ENCODE results near the gene ECSIT. TPM values are rescaled to one million over a fixed set of nuclear protein-coding genes. Genes with fewer than 3 reads are reported as not detected.
"Not testable (repeated sequence)": the region's sequence is repeated elsewhere in the genome, so short reads cannot be mapped to it uniquely, and the experiment has no call there.

The ECSIT gene
- total and polyA plus RNA-seq, 2 experiments from 2014 or later = 17.1 to 28.0 TPM

DNA sequence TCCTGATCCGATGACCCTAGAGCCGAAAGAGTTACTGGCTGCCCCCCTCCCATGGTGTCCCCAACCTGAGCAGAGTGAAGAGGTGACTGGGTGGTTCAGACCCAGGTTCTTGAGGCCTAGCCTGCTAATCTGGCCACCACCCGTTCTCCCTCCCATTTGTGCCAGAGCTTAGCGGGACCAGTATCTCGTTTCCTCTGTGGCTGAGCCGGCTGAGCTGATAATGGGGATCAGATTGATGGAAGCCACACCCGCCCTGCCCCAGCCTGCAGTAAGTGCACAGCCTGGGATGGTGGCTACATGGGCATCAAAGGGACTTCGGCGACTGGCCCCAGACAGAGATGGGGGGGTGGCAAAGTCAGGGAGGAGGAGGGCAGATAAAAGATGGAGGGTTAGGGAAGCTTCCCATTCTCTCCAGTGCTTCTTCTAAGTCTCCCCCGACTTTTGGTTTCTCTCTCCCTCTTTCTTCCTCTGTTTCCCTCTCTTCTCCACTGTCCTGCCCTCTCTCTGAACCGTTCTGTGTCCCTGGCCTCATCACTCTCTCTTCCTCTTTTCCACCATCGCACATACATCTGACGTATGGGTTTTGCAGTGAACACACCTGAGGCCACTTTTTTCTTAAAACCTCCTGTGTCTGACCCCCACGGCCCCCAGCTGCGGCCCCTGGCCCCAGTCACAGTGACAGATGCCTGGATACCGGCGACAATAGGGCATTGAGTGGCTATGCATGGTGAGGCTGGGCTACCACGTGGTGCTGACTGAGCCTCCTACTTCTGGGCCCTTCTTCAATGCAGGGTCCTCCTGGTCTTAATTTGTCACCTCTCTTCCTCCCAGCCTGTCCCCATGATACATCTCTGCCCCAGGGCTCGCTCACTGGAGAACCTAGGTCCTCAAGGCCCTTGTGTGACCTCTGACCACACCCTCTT is 50.5 kb downstream of the ECSIT start:
- Histone ChIP-seq H3K27ac (no peak overlapping the region), H4K20me1 (ENCODE audit: insufficient read depth) (no peaks in the 10 kb centered on the region), H3K9ac (no peak overlapping the region), H3K4me3 (no peak overlapping the region), H3K4me1 (ENCODE audit: insufficient read depth) (no peaks in the 10 kb centered on the region), H3F3A (ENCODE audit: insufficient read depth) (no peaks in the 10 kb centered on the region), H3K79me2 (ENCODE audit: insufficient read depth) (no peaks in the 10 kb centered on the region), H3K9me3 (ENCODE audit: low read depth) (no peaks in the 10 kb centered on the region), H3K4me2 (ENCODE audit: unreplicated experiment) (no peak overlapping the region), H3K9me2 (ENCODE audit: insufficient read depth) (no peaks in the 10 kb centered on the region), H3K36me3 (ENCODE audit: low read depth) (no peaks in the 10 kb centered on the region), H2AFZ (no peak overlapping the region), H3K27me3 (replicated peaks; ENCODE audit: insufficient read depth) (peaks cover 25% of the 10 kb centered on the region)
- 52 to 61% methylated on average over 18 to 19 of the region's 19 CpGs for WGBS, 2 experiments (ENCODE audit: low coverage in 1 of 2, low lambda C conversion rate in 2 of 2, missing lambda C conversion rate in 2 of 2)
- TF ChIP-seq EZH2 (IDR thresholded peaks at IDR 0.05; ENCODE audit: insufficient read depth, poor library complexity, severe bottlenecking) = no peak
- no peak for TF ChIP-seq EZH2phosphoT487 (IDR thresholded peaks at IDR 0.05; ENCODE audit: insufficient read depth, low read depth)
- no peak for DNase-seq
- in situ Hi-C loops (cut with MboI) = no loop called here

DNA sequence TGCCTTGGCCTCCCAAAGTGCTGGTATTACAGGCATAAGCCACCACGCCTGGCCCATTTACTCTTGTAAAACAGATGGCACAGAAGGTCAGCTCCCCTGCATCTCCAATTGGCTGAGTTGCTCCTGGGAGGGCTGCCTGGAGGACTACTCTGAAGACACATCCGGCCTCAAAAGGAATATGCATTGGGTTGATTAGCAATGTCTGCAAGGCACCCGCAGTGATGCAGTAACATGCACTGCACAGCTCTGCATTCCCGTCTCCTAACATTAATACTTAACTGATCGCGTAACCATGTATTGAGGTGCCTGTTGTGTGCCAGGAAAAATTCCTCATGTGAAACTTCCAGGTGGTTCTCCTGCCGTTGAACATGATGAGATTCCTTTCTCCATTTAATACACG is 53.1 kb downstream of the ECSIT start:
- Histone ChIP-seq H3K79me2 (ENCODE audit: insufficient read depth) (no peaks in the 10 kb centered on the region), H3K9me3 (ENCODE audit: low read depth) (no peaks in the 10 kb centered on the region), H3K4me3 (no peak overlapping the region), H3K27ac (no peak overlapping the region), H3K4me2 (ENCODE audit: unreplicated experiment) (no peak overlapping the region), H3K27me3 (replicated peaks; ENCODE audit: insufficient read depth) (peaks cover 10% of the 10 kb centered on the region), H3K9ac (no peak overlapping the region), H2AFZ (no peak overlapping the region), H4K20me1 (ENCODE audit: insufficient read depth) (no peaks in the 10 kb centered on the region), H3K9me2 (ENCODE audit: insufficient read depth) (no peaks in the 10 kb centered on the region), H3K4me1 (ENCODE audit: insufficient read depth) (no peaks in the 10 kb centered on the region), H3F3A (ENCODE audit: insufficient read depth) (no peaks in the 10 kb centered on the region), H3K36me3 (ENCODE audit: low read depth) (no peaks in the 10 kb centered on the region)
- WGBS, 2 experiments (ENCODE audit: low coverage in 1 of 2, low lambda C conversion rate in 2 of 2, missing lambda C conversion rate in 2 of 2) = 62 to 69% methylated on average over 8 of the region's 8 CpGs
- in situ Hi-C loops (cut with MboI) = no loop called here
- DNase-seq = no peak
- TF ChIP-seq EZH2 (IDR thresholded peaks at IDR 0.05; ENCODE audit: insufficient read depth, poor library complexity, severe bottlenecking) = no peak
- TF ChIP-seq EZH2phosphoT487 (IDR thresholded peaks at IDR 0.05; ENCODE audit: insufficient read depth, low read depth) = no peak

GRCh38 chr19:11475343-11475742 is 53.6 kb downstream of the ECSIT start:
- H4K20me1 ChIP-seq (ENCODE audit: insufficient read depth); H2AFZ ChIP-seq; H3K79me2 ChIP-seq (ENCODE audit: insufficient read depth); H3K27me3 ChIP-seq (replicated peaks; ENCODE audit: insufficient read depth); H3K27ac ChIP-seq; H3K4me3 ChIP-seq; H3F3A ChIP-seq (ENCODE audit: insufficient read depth); in situ Hi-C loops (cut with MboI); H3K9ac ChIP-seq; H3K9me3 ChIP-seq (ENCODE audit: low read depth); H3K36me3 ChIP-seq (ENCODE audit: low read depth); DNase-seq; H3K4me1 ChIP-seq (ENCODE audit: insufficient read depth); H3K9me2 ChIP-seq (ENCODE audit: insufficient read depth); H3K4me2 ChIP-seq (ENCODE audit: unreplicated experiment): not testable (repeated sequence)
- 98 to 99% methylated on average over 3 of the region's 3 CpGs for WGBS, 2 experiments (ENCODE audit: low coverage in 1 of 2, low lambda C conversion rate in 2 of 2, missing lambda C conversion rate in 2 of 2)

GRCh38 chr19:11473725-11474124 is 55.2 kb downstream of the ECSIT start:
- Histone ChIP-seq H3K9me2 (ENCODE audit: insufficient read depth) (no peaks in the 10 kb centered on the region), H3K27me3 (replicated peaks; ENCODE audit: insufficient read depth) (no peaks in the 10 kb centered on the region), H4K20me1 (ENCODE audit: insufficient read depth) (no peaks in the 10 kb centered on the region), H3K4me1 (ENCODE audit: insufficient read depth) (no peaks in the 10 kb centered on the region), H3K36me3 (ENCODE audit: low read depth) (no peaks in the 10 kb centered on the region), H3K79me2 (ENCODE audit: insufficient read depth) (no peaks in the 10 kb centered on the region), H2AFZ (no peak overlapping the region), H3K9ac (no peak overlapping the region), H3K4me3 (no peak overlapping the region), H3F3A (ENCODE audit: insufficient read depth) (no peaks in the 10 kb centered on the region), H3K9me3 (ENCODE audit: low read depth) (no peaks in the 10 kb centered on the region), H3K4me2 (ENCODE audit: unreplicated experiment) (no peak overlapping the region), H3K27ac (no peak overlapping the region)
- WGBS, 2 experiments (ENCODE audit: low coverage in 1 of 2, low lambda C conversion rate in 2 of 2, missing lambda C conversion rate in 2 of 2) = 11 to 12% methylated on average over 4 of the region's 4 CpGs
- TF ChIP-seq EZH2phosphoT487 (IDR thresholded peaks at IDR 0.05; ENCODE audit: insufficient read depth, low read depth) (no peak), EZH2 (IDR thresholded peaks at IDR 0.05; ENCODE audit: insufficient read depth, poor library complexity, severe bottlenecking) (no peak)
- in situ Hi-C loops (cut with MboI) = loop anchor here (25.0 kb wide), 1 partner anchor 186 kb away; the partner anchor contains the start of gene TSPAN16
- no peak for DNase-seq

- H3K9ac ChIP-seq; H3K27ac ChIP-seq; H3K79me2 ChIP-seq (ENCODE audit: insufficient read depth); H3K36me3 ChIP-seq (ENCODE audit: low read depth); H3K4me3 ChIP-seq; H3K4me1 ChIP-seq (ENCODE audit: insufficient read depth); H3K27me3 ChIP-seq (replicated peaks; ENCODE audit: insufficient read depth); H4K20me1 ChIP-seq (ENCODE audit: insufficient read depth); H3K9me3 ChIP-seq (ENCODE audit: low read depth); H3K4me2 ChIP-seq (ENCODE audit: unreplicated experiment); H3F3A ChIP-seq (ENCODE audit: insufficient read depth); H2AFZ ChIP-seq; H3K9me2 ChIP-seq (ENCODE audit: insufficient read depth): not testable (repeated sequence)
- in situ Hi-C loops (cut with MboI) = loop anchor here (25.0 kb wide), 1 partner anchor 181 kb away; the partner anchor contains the start of gene TSPAN16
- WGBS, 2 experiments (ENCODE audit: low coverage in 1 of 2, low lambda C conversion rate in 2 of 2, missing lambda C conversion rate in 2 of 2) = 27 to 30% methylated on average over 8 of the region's 8 CpGs
- peak; percentile 29 for DNase-seq
Observed at GRCh38 chr19:11468266-11468845, 60.6 kb downstream of the ECSIT start.
